ENCODE data around the gene PGS1. TPM values are rescaled to one million over a fixed set of nuclear protein-coding genes. Genes with fewer than 3 reads are reported as not detected.

PGS1 gene
- total RNA-seq, 2 donors from 2014 or later: 52.0 to 98.4 TPM

DNA sequence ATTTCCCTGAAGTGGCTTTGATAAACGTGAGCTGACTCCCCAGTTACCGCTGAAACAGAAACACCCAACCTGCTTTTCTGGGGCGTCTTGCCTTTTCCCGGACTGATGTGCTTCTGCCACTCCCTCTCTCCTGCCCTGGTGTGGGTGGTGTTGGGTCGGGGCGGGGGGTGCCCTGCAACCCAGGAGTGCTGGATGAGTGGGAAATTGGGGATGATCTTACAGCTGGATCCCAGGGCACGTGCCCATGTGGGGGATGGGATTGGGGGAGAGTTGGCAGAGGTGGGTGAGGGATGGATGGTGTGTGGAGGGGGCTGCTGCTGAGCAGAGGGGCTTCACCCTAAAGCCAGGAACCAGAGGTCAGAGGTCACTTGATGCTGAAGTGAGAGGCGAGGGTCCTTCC, 28.5 kb downstream of the PGS1 start:
- Histone ChIP-seq H3K27me3 (replicated peaks; ENCODE audit: insufficient read depth) (no peaks in the 10 kb centered on the region), H3K4me1 (ENCODE audit: control insufficient read depth in 1 of 2, low read depth in 2 of 2) (no peaks in the 10 kb centered on the region), H3K27ac (no peak overlapping the region), H3K4me3 (no peak overlapping the region), H3K36me3 (peaks cover 14% of the 10 kb centered on the region), H3K9me3 (no peaks in the 10 kb centered on the region)
- ATAC-seq (ENCODE audit: insufficient number of reproducible peaks, low FRiP score, low read depth): no peak
- TF ChIP-seq, protein P1, sequence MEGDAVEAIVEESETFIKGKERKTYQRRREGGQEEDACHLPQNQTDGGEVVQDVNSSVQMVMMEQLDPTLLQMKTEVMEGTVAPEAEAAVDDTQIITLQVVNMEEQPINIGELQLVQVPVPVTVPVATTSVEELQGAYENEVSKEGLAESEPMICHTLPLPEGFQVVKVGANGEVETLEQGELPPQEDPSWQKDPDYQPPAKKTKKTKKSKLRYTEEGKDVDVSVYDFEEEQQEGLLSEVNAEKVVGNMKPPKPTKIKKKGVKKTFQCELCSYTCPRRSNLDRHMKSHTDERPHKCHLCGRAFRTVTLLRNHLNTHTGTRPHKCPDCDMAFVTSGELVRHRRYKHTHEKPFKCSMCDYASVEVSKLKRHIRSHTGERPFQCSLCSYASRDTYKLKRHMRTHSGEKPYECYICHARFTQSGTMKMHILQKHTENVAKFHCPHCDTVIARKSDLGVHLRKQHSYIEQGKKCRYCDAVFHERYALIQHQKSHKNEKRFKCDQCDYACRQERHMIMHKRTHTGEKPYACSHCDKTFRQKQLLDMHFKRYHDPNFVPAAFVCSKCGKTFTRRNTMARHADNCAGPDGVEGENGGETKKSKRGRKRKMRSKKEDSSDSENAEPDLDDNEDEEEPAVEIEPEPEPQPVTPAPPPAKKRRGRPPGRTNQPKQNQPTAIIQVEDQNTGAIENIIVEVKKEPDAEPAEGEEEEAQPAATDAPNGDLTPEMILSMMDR (IDR thresholded peaks at IDR 0.05): no peak
- no peak for DNase-seq (ENCODE audit: low spot score)

DNA sequence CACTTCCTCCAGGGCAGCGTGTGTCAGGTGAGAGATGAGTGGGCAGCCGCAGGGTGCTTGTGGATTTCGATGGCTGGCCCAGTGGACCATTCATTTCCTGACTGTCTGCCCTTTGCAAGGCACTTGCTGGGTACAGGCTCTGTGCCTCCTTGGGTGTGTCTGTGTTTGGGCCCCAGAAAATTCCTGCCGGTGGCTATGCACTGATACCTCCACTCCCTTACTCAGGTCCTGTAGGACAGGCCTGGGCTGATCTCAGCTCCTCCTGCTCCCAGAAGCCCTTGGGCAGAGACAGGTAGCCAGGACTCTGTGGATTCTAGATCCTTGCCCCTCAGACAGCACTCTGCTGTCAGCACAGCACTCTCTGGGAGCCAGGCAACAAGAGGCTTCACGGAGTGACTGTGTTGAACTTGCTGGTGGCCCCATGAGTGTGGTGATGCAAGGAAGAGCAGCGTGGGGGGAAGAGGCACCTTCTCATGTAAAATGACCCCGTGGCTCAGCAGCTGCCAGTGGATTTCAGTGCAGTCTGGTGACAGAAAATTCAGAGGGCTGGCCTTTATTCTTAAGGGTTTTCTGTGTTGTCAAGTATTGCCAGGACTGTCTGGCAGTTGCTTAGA, 29.0 kb downstream of the PGS1 start:
- H3K36me3 ChIP-seq: peaks cover 14% of the 10 kb centered on the region
- TF ChIP-seq, protein P1 (IDR thresholded peaks at IDR 0.05): no peak

DNA sequence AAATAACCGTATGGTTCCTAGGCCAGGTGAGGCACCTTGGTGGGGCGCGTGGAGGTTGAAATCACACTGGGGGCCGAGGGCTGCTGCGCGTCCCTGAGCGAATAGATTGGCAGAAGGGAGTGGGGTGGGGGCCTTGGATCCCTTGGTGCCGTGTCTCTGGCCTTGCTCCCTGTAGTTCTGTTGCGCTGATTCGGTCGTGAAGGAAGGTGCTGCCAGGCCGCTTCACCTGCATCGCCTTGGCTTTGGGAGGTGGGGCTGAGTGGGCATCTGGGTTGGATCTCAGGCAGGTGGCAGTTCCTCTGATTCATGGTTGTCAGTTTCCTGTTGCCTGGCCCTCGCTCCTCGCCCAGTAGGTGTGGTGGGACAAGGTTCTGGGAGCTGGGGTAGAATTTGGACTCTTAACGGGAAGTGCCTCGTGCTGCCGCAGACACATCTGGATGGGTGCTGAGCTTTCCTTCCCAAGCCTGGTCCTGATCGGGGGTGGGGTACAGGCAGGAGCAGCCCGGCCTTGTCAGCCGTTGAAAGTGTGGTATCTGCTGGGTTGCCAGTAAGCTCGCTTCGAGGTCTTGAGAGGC, 30.1 kb downstream of the PGS1 start:
- ATAC-seq (ENCODE audit: insufficient number of reproducible peaks, low FRiP score, low read depth) (no peak), DNase-seq (ENCODE audit: low spot score) (no peak)
- TF ChIP-seq, protein P1 (IDR thresholded peaks at IDR 0.05): no peak
- H3K4me1 ChIP-seq (ENCODE audit: control insufficient read depth in 1 of 2, low read depth in 2 of 2): no peaks in the 10 kb centered on the region
- no peak overlapping the region for H3K27ac ChIP-seq
- no peak overlapping the region for H3K4me3 ChIP-seq
- no peaks in the 10 kb centered on the region for H3K9me3 ChIP-seq
- H3K27me3 ChIP-seq (replicated peaks; ENCODE audit: insufficient read depth): no peaks in the 10 kb centered on the region
- peaks cover 10% of the 10 kb centered on the region for H3K36me3 ChIP-seq

More for the DNA sequence above, 29.0 kb downstream of the PGS1 start:
- Histone ChIP-seq H3K4me3 (no peak overlapping the region), H3K27ac (no peak overlapping the region), H3K9me3 (no peaks in the 10 kb centered on the region), H3K27me3 (replicated peaks; ENCODE audit: insufficient read depth) (no peaks in the 10 kb centered on the region), H3K4me1 (ENCODE audit: control insufficient read depth in 1 of 2, low read depth in 2 of 2) (no peaks in the 10 kb centered on the region)
- DNase-seq (ENCODE audit: low spot score): no peak
- no peak for ATAC-seq (ENCODE audit: insufficient number of reproducible peaks, low FRiP score, low read depth)

DNA sequence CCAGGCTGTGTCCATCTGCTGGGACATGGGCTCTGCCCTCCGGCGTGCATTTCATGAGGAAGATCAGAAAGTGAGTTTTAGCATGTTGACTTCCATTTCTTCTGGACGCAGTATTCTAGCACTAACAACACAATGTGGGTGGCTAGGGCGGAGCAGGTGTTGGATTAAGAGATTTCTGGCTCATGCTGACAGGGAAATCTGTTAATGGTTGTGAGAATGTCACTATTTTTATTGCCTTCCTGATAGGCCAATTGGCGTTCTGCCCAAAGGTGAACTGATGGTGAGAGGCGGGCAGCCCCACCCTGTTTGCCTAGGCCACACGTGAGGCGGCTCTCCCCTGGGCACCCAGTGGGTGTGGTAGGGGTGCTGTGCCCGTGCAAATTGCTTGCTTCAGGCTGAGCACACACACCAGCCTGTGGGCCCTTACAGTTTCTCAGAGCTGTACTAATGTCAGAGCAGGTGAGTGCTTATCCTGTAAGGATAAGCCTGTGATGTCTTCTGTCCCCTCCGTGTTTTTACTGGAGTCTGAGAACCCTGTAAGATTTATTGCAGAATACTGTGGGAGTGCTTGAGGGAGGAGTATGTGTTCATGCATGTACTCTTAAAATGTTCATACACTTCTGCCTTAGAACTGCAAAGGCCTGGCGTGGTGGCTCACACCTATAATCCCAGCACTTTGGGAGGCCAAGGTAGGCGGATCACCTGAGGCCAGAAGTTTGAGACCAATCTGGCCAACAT, 30.9 kb downstream of the PGS1 start:
- ATAC-seq (ENCODE audit: insufficient number of reproducible peaks, low FRiP score, low read depth) (no peak), DNase-seq (ENCODE audit: low spot score) (no peak)
- Histone ChIP-seq H3K27me3 (replicated peaks; ENCODE audit: insufficient read depth) (no peaks in the 10 kb centered on the region), H3K27ac (no peak overlapping the region), H3K4me3 (no peak overlapping the region), H3K9me3 (no peaks in the 10 kb centered on the region), H3K36me3 (peaks cover 3% of the 10 kb centered on the region), H3K4me1 (ENCODE audit: control insufficient read depth in 1 of 2, low read depth in 2 of 2) (no peaks in the 10 kb centered on the region)
- TF ChIP-seq, protein P1 (IDR thresholded peaks at IDR 0.05): no peak

DNA sequence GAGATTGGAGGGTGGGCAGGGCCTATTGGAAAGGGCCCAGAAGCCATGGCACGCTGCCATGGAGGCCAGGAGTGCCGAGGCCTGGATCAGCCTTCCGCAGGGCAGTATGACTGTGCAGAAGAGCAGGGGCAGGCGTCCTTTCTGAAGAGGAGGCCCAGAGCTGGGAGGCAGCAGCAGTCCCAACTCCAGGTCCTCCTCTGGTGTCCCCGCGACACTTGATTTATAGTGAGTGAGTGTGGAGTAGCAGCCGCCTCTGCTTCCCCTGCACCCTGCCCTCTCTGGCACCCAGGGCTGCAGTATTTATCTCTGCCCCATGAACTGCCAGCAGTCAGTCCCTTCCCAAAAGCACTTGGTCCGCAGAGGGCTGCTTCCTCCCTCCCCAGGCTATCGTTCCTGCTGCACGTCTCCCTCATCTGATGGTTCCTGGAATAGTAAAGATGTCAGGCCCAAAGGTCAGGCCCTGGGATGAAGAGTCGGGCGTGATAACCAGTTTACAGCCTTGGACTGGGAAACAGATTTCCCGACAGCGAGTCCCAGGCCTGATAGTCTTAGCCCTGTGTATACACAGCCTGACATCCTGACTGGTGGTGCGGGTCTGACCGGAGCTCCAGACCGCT, 32.9 kb downstream of the PGS1 start:
- no peaks in the 10 kb centered on the region for H3K27me3 ChIP-seq (replicated peaks; ENCODE audit: insufficient read depth)
- no peaks in the 10 kb centered on the region for H3K9me3 ChIP-seq
- H3K4me3 ChIP-seq: no peak overlapping the region
- ATAC-seq (ENCODE audit: insufficient number of reproducible peaks, low FRiP score, low read depth): no peak
- DNase-seq (ENCODE audit: low spot score): no peak
- peaks cover 0 to 12% of the 10 kb centered on the region in 2 donors for H3K4me1 ChIP-seq (ENCODE audit: control insufficient read depth in 1 of 2, low read depth in 2 of 2)
- H3K27ac ChIP-seq: no peak overlapping the region
- TF ChIP-seq, protein P1 (IDR thresholded peaks at IDR 0.05): no peak
- H3K36me3 ChIP-seq: no peaks in the 10 kb centered on the region
